GM21360 (cell line): ENCODE data around the gene PDE2A.

ENCODE experiments used
- ATAC-seq: cut with Tn5 transposase; IDR thresholded peaks from one replicate; pipeline ENCODE4 v1.9.1; 2021; ENCODE audit warnings: mild to moderate bottlenecking, moderate library complexity; ENCODE audit not compliant: unreplicated experiment

The PDE2A gene

GRCh38 chr11:72704783-72705265, 30.6 kb upstream of the PDE2A start:
- no peak for ATAC-seq

GRCh38 chr11:72704028-72704782, 30.0 kb upstream of the PDE2A start:
- no peak for ATAC-seq

GRCh38 chr11:72703267-72704008, 29.2 kb upstream of the PDE2A start:
- no peak for ATAC-seq

GRCh38 chr11:72702577-72703241, 28.5 kb upstream of the PDE2A start:
- no peak for ATAC-seq

GRCh38 chr11:72702096-72702495, 27.9 kb upstream of the PDE2A start:
- ATAC-seq, result no peak

GRCh38 chr11:72701466-72701865, 27.2 kb upstream of the PDE2A start:
- no peak for ATAC-seq

- ATAC-seq, result no peak
Observed at GRCh38 chr11:72700146-72700545, 25.9 kb upstream of the PDE2A start.

- ATAC-seq, result no peak
Observed at GRCh38 chr11:72697814-72698213, 23.6 kb upstream of the PDE2A start.

GRCh38 chr11:72696866-72697700, 22.9 kb upstream of the PDE2A start:
- ATAC-seq, result no peak

GRCh38 chr11:72695354-72695753, 21.1 kb upstream of the PDE2A start:
- ATAC-seq, result no peak

GRCh38 chr11:72693271-72693968, 19.2 kb upstream of the PDE2A start:
- ATAC-seq, result no peak

GRCh38 chr11:72692498-72693237, 18.4 kb upstream of the PDE2A start:
- no peak for ATAC-seq

- no peak for ATAC-seq
Observed at GRCh38 chr11:72690166-72690565, 15.9 kb upstream of the PDE2A start.

- no peak for ATAC-seq
Observed at GRCh38 chr11:72688929-72689328, 14.7 kb upstream of the PDE2A start.

- ATAC-seq, result no peak
Observed at GRCh38 chr11:72688486-72688885, 14.3 kb upstream of the PDE2A start.

- no peak for ATAC-seq
Observed at GRCh38 chr11:72687326-72687725, 13.1 kb upstream of the PDE2A start.

- no peak for ATAC-seq
Observed at GRCh38 chr11:72686639-72687220, 12.5 kb upstream of the PDE2A start.

- ATAC-seq, result no peak
Observed at GRCh38 chr11:72685560-72686480, 11.6 kb upstream of the PDE2A start.
